Measurements from ENCODE around the gene SLC35A1.
A peak's percentile ranks its signal among the peaks of the same experiment; 100 is the strongest.
"Not testable (repeated sequence)": the region's sequence is repeated elsewhere in the genome, so short reads cannot be mapped to it uniquely, and the experiment has no call there.

SLC35A1 gene, protein sequence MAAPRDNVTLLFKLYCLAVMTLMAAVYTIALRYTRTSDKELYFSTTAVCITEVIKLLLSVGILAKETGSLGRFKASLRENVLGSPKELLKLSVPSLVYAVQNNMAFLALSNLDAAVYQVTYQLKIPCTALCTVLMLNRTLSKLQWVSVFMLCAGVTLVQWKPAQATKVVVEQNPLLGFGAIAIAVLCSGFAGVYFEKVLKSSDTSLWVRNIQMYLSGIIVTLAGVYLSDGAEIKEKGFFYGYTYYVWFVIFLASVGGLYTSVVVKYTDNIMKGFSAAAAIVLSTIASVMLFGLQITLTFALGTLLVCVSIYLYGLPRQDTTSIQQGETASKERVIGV

GRCh38 chr6:87472525-87473418, at the start of gene SLC35A1:
TSS of gene SLC35A1 (plus strand) at chr6:87472974. CDS start at chr6:87473004, 30 bp downstream.
- DNase-seq = peak; percentile 80

- no peak for DNase-seq
Observed at GRCh38 chr6:87426789-87427188, 46.0 kb upstream of the SLC35A1 start.

DNA sequence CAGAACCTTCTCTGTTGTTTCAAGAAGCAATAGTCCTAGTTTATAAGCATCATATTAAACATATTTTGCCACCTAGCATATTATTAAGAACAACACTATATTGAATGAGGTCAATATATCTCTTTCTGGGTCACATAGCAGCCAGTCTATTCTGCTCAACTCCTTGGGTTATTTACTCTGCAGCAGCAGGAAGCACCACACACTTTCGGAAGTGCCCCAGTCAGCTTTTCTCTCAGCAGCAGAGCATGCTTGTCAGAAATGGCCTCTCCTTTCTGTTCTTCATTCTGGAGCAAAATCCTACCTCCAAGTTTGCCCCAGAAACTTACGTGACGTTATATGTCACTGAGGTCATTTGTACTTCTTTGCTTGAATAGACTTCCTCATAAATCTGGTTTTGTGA, 42.3 kb upstream of the SLC35A1 start:
- no peak for DNase-seq

DNA sequence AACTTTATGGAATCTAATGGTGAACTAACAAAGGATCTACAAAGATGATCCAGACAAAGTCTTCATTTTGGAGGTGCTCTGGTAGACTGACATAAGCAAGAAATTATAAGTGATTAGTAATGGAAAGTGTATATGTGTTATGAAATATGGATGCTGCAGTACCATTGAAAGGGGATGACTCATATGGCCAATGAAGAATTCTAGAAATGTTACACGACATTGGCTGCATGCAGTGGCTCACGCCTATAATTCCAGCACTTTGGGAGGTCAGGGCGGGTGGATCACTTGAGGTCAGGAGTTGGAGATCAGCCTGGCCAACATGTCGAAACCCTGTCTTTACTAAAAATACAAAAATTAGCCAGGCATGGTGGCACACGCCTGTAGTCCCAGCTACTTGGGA, 41.5 kb upstream of the SLC35A1 start:
- DNase-seq = no peak

DNA sequence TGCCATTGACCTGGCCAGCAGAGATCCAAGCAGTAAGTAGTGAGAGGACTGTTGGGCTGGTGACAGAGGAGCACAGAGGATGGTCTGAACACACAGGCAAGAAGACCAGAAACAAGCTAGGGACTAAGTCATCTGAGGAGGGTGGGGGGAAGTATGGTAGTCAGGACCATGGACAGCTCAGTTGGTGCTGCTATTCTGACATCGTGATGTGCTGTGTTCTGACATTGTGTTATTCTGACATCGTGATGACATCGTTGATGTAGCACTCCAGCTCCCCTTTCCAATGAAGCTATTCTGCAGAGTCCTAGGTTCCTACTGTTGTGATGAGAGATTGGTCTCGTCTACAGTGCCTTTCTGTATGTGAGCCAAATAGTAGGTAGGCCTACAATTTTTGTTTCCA, 36.3 kb upstream of the SLC35A1 start:
- DNase-seq = peak; percentile 36

DNA sequence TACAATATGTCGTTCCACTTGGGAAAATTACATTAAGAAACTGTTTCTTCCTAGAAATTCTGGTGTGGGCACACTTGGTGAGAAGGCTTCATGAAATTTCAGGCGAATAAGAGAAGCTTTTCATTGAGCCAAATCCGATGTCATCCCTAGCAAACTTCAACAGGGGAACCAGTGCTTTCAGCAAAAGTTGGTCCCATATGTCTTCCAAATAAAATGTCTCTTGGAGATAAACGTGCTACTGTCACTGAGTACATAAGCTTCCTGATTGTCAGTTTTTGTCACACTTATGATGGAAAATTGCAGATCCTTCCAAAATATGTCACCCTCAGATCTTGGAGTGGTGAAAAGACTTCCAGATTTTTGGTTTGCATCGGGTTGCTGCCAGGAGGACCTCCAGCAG, 31.1 kb upstream of the SLC35A1 start:
- DNase-seq = no peak

- no peak for DNase-seq
Observed at GRCh38 chr6:87444362-87444761, 28.4 kb upstream of the SLC35A1 start.

- no peak for DNase-seq
Observed at GRCh38 chr6:87465051-87465450, 7.7 kb upstream of the SLC35A1 start.

DNA sequence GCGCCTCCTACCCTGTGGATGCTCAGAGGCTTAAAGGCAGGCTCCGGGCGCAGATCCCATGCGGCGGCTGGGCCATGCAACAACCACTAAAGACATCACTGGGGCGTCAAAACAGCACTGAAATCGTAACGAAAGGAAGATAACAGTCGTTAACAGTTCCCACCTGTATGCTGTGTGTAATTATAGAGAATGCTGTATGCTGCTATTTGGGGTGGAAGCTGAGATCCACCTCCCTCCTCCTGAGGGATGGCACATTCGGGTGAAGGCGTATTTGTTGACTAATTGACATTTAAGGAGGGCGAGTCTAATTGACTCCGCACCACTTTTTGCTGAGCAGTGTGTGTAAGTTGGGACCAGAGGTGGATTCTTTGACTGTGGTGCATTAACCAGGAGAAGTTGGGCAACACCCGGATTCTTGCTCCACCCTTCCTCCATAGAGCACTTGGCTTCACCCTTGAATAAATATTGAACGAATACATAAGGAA, 687 bp downstream of the SLC35A1 start:
- peak; percentile 48 for DNase-seq

GRCh38 chr6:87481931-87482330, 9.2 kb downstream of the SLC35A1 start:
- no peak for DNase-seq

GRCh38 chr6:87482366-87482765, 9.6 kb downstream of the SLC35A1 start:
- DNase-seq = peak; percentile 1

DNA sequence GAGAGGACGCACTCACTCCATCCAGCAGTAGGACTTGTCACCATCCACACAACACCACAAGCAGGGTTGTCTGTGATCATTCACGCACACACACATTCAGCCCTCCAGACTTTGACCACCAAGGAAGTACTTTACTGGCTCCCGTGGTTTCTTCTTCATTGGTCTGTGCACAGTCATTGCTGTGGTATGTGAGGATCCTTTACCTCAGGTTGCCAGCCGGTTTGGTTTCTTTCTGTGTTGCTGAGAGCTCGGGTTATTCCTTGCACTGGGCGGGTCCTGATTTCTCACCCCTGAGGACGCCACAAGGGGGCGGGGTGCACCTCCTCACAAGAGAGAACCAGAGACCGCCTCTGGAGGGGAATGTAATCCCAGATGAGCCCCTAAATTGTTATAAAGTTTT, 11.2 kb downstream of the SLC35A1 start:
- DNase-seq = no peak

GRCh38 chr6:87484491-87484890, 11.7 kb downstream of the SLC35A1 start:
- no peak for DNase-seq

GRCh38 chr6:87487555-87487954, 14.8 kb downstream of the SLC35A1 start:
- no peak for DNase-seq

GRCh38 chr6:87489326-87489725, 16.6 kb downstream of the SLC35A1 start:
- DNase-seq = not testable (repeated sequence)

DNA sequence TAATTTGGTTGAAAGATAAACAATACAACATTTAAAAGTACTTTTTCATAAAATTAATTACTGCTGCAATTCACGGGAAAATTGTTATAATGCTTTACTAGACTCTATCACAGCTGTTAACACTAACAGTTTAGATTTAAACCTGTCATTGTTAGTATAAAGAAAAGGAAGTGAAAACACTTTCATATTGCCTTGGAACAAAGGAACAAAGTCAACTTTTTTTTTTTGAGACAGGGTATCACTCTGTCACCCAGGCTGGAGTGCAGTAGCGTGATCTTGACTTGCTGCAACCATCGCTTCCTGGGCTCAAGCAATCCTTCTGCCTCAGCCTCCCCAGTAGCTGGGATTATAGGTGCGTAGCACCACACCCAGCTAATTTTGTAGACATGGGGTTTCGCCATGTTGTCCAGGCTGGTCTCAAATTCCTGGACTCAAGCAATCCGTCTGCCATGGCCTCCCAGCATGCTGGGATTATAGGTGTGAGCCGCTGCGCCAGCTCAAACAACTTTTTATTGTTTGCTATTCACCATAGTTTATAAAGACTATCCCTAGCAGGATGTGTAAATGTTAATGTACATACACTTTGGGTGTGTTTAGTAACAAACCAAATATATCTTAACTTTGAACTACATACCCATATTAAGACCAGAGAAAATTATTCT, 22.1 kb downstream of the SLC35A1 start:
- no peak for DNase-seq

DNA sequence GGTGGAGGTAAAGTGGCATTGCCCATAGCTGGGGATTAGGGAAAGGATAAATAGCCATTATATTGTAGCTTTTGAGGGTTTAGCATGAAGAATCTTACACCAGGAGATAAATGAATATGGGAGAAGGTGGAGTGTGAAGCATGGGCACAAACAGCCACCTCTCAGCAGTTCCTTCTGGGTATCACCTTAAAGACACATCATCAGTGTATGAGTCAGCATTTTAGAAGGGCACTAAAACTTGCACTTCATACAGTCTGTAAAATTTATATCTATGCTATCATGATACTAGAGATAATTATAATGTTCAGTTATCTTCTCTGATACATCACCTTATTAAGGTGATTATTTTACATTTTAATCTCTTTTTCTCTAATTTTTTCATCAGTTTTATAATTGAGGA, 25.3 kb downstream of the SLC35A1 start:
- DNase-seq = no peak

- no peak for DNase-seq
Observed at GRCh38 chr6:87501809-87502572, 29.2 kb downstream of the SLC35A1 start.

GRCh38 chr6:87504441-87504840, 31.7 kb downstream of the SLC35A1 start:
- no peak for DNase-seq

- no peak for DNase-seq
Observed at GRCh38 chr6:87514831-87515230, 42.1 kb downstream of the SLC35A1 start.

GRCh38 chr6:87518453-87518852, 45.7 kb downstream of the SLC35A1 start:
- DNase-seq = no peak

DNA sequence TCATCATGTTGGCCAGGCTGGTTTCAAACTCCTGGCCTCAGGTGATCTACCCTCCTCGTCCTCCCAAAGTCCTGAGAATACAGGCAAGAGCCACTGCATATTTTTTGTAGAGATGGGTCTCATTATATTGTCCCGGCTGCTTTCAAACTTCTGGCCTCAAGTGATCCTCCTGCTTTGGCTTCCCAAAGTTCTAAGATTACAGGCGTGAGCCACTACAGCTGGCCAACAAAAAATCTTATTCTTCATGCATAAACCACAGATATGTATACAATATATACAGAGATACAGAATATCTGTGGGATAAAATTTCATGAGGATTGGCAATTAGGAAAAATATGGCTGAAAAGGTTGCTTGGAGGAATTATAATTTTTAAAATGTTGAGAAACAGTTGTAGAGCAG, 49.9 kb downstream of the SLC35A1 start:
- no peak for DNase-seq

GRCh38 chr6:87529221-87529620, 56.4 kb downstream of the SLC35A1 start:
- DNase-seq = no peak

Data from CD4-positive, alpha-beta T cell treated with Interleukin-4 for 4 hours (primary cell).